WTC11 (cell line): ENCODE data around the gene MIA2. TPM values are rescaled to one million over a fixed set of nuclear protein-coding genes. Genes with fewer than 3 reads are reported as not detected.

Experiments
- ATAC-seq: fragments of 200-7000 bp; cut with Tn5 transposase; 2 replicates; pipeline ENCODE4 v1.10.0; 2021; ENCODE audit warnings: mild to moderate bottlenecking, moderate library complexity
- CTCF ChIA-PET: fragments of 300-600 bp; sonication (Branson Sonifier 250); formaldehyde crosslinking; loops from one replicate; lab custom pipeline; 2021; ENCODE audit warnings: antibody characterized with exemption; lab: Charles Lee
- POLR2A ChIA-PET: fragments of 350-600 bp; sonication (Branson Sonifier 250); formaldehyde crosslinking; loops from one replicate; lab custom pipeline; 2021; ENCODE audit warnings: antibody characterized with exemption; lab: Charles Lee
- DNase-seq: peaks from one replicate; pipeline ENCODE4 v3.0.0; 2021; ENCODE audit warnings: low spot score
- H3K27ac Mint-ChIP-seq: 2 replicates; pipeline ENCODE4 v1.8.0; 2021; ENCODE audit warnings: mixed read lengths
- H3K27me3 Mint-ChIP-seq: 2 replicates; pipeline ENCODE4 v1.8.0; 2021; ENCODE audit warnings: low read depth, mild to moderate bottlenecking, moderate library complexity, mixed read lengths
- H3K36me3 Mint-ChIP-seq: 2 replicates; pipeline ENCODE4 v1.8.0; 2021; ENCODE audit warnings: mixed read lengths
- H3K4me1 Mint-ChIP-seq: 2 replicates; pipeline ENCODE4 v1.8.0; 2022; ENCODE audit warnings: mixed read lengths
- H3K4me3 Mint-ChIP-seq: 2 replicates; pipeline ENCODE4 v1.8.0; 2021; ENCODE audit warnings: mild to moderate bottlenecking, moderate library complexity, mixed read lengths
- H3K9me3 Mint-ChIP-seq: 2 replicates; pipeline ENCODE4 v1.8.0; 2021; ENCODE audit warnings: mixed read lengths
- CBFB ChIP-seq: sonication (generic); formaldehyde crosslinking; IDR thresholded peaks from 2 replicates; pipeline ENCODE4 v1.8.1; 2022; ENCODE audit warnings: mild to moderate bottlenecking, low read depth, missing genetic modification reagents
- ELF4 ChIP-seq: sonication (generic); formaldehyde crosslinking; IDR thresholded peaks from 2 replicates; pipeline ENCODE4 v1.8.1; 2022; ENCODE audit warnings: low read depth, mild to moderate bottlenecking, moderate library complexity, missing genetic modification reagents
- EMX1 ChIP-seq: fragments of 250-450 bp; sonication (Bioruptor Pico); IDR thresholded peaks from 2 replicates; pipeline ENCODE4 v1.8.0; 2021; ENCODE audit warnings: mild to moderate bottlenecking
- GRHL2 ChIP-seq: fragments of 250-450 bp; sonication (Bioruptor Pico); IDR thresholded peaks from 2 replicates; pipeline ENCODE4 v1.8.0; 2022; ENCODE audit warnings: mild to moderate bottlenecking, moderate library complexity; ENCODE audit not compliant: insufficient replicate concordance, severe bottlenecking
- NR2C2 ChIP-seq: sonication (generic); formaldehyde crosslinking; IDR thresholded peaks from 2 replicates; pipeline ENCODE4 v1.8.0; 2022; ENCODE audit warnings: mild to moderate bottlenecking, missing genetic modification reagents
- OVOL2 ChIP-seq: fragments of 250-450 bp; sonication (Bioruptor Pico); IDR thresholded peaks from 2 replicates; pipeline ENCODE4 v1.9.0; 2021; ENCODE audit warnings: mild to moderate bottlenecking, borderline replicate concordance
- RELA ChIP-seq: sonication (generic); formaldehyde crosslinking; IDR thresholded peaks from 2 replicates; pipeline ENCODE4 v1.8.1; 2022; ENCODE audit warnings: missing genetic modification reagents, mild to moderate bottlenecking, borderline replicate concordance
- TCF7 ChIP-seq: sonication (generic); formaldehyde crosslinking; IDR thresholded peaks from 2 replicates; pipeline ENCODE4 v1.8.0; 2022; ENCODE audit warnings: mild to moderate bottlenecking, low read depth, missing genetic modification reagents, moderate library complexity
- ZNF138 ChIP-seq: sonication (generic); formaldehyde crosslinking; conservative IDR thresholded peaks from 2 replicates; pipeline ENCODE4 v1.8.1; 2022; ENCODE audit warnings: mild to moderate bottlenecking, moderate library complexity, missing genetic modification reagents
- total RNA-seq: library from RNA; stranded (reverse); gene quantifications from 3 replicates; pipeline ENCODE4 v1.2.3, GENCODE V29; 2021
- TF ChIP-seq, protein P1 (sequence below): sonication (generic); formaldehyde crosslinking; IDR thresholded peaks from 2 replicates; pipeline ENCODE4 v1.8.1; 2022; ENCODE audit warnings: mild to moderate bottlenecking, moderate library complexity, missing genetic modification reagents
- TF ChIP-seq, protein P2 (sequence below): fragments of 250-450 bp; sonication (Bioruptor Pico); conservative IDR thresholded peaks from 2 replicates; pipeline ENCODE4 v1.9.0; 2021; ENCODE audit warnings: mild to moderate bottlenecking
- TF ChIP-seq, protein P3 (sequence below): fragments of 250-450 bp; sonication (Bioruptor Pico); IDR thresholded peaks from 2 replicates; pipeline ENCODE4 v1.9.0; 2021; ENCODE audit warnings: mild to moderate bottlenecking
- TF ChIP-seq, protein P4 (sequence below): fragments of 250-450 bp; sonication (Bioruptor Pico); IDR thresholded peaks from 2 replicates; pipeline ENCODE4 v2.1.2; 2022; ENCODE audit warnings: mild to moderate bottlenecking, moderate library complexity
- TF ChIP-seq, protein P5 (sequence below): sonication (generic); formaldehyde crosslinking; IDR thresholded peaks from 2 replicates; pipeline ENCODE4 v1.8.0; 2023; ENCODE audit warnings: mild to moderate bottlenecking, missing genetic modification reagents
- TF ChIP-seq, protein P6 (sequence below): sonication (generic); formaldehyde crosslinking; IDR thresholded peaks from 2 replicates; pipeline ENCODE4 v1.8.1; 2023; ENCODE audit warnings: mild to moderate bottlenecking, missing genetic modification reagents, borderline replicate concordance

The MIA2 gene
- total RNA-seq, 1 experiment from 2014 or later, result 11.3 TPM

DNA sequence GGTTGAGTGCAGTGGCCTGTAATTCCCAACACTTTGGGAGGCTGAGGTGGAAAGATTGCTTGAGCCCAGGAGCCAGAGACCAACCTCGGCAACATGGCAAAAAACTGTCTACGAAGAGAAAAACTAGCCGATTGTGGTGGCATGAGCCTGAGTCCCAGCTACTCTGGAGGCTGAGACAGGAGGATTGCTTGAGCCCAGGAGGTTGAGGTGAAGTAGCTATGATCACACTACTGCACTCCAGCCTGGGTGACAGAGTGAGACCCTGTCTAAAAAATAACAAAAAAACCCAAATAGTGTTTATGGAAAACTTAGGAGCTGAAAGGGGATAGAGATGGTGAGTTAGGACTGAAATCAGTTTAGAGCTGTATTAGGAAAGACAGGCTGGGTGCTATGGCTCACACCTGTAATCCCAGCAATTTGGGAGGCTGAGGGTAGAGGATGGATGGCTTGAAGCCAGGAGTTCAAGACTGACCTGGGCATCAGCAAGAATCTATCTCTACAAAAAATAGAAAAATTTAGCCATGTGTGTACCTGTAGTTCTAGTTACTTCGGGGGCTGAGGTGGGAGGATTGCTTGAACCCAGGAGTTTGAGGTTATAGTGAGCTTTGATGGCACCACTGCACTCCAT lies 49.0 kb upstream of the MIA2 start (continued):
- TF ChIP-seq, protein P1, sequence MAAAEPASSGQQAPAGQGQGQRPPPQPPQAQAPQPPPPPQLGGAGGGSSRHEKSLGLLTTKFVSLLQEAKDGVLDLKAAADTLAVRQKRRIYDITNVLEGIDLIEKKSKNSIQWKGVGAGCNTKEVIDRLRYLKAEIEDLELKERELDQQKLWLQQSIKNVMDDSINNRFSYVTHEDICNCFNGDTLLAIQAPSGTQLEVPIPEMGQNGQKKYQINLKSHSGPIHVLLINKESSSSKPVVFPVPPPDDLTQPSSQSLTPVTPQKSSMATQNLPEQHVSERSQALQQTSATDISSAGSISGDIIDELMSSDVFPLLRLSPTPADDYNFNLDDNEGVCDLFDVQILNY (CRISPR knock-in tag), result no peak

DNA sequence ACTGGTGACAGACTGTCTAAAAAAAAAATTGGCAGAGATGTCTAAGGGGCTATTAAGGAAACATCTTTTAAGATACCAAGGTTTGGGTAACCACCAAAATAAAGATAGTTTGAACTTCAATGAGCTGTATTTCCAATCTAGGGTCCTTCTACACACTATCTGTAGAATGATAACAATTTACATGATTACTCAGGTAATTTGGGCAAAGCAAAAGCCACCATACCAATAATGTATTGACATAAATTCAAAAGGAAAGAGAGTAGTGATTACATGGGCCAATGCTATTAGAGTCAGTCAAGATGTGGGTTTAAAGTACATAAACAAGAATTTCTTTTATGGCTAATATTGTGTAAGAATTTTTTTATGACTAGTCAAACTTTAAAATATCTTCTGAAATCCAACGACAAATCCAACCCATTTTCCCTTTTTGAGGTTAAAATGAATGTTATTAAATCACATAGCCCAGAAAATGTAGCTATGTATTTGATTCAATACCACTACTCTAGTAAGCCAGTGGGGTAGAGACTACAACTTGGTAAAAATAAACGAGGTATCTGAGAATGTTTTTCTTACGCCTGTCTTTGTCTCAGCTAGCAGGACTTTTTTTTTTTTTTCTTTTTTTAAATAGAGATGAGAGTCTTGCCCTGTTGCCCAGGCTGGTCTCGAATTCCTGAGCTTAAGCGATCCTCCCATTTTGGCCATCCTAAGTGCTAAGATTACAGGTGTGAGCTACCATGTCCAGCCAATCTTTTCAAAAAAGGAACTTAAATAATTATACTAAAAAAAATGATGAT lies 48.3 kb upstream of the MIA2 start:
- no peak for ATAC-seq
- CTCF ChIA-PET, result interaction anchor here (1.1 kb wide), 1 partner anchor 78 kb away, joined by 3 read pairs; no protein-coding TSS in a partner anchor

DNA sequence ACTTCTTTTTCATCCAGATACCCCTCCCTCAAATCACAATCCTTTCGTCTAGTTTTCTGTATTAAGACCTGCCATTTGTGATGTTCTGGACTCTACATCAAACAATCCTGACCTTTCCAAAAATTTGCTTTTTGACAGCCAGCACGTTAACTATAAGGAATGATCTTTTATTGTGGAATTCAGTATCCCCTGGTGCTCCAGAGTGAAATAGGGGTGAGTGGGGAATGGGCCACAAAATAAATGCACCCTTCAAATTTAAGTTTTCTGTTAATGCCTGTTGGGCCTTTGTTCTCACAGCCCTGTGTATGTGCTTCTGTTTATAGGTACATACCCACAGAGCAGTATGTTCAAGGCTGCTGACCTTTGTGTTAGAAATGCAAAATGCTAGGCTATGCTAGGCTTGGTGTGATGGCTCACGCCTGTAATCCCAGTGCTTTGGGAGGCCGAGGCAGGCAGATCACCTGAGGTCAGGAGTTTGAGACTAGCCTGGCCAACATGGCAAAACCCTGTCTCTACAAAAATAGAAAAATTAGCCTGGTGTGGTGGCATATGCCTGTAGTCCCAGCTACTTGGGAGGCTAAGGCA lies 46.7 kb upstream of the MIA2 start:
- Mint-ChIP-seq H3K27me3 (no peaks in the 10 kb centered on the region), H3K4me1 (peaks cover 23% of the 10 kb centered on the region), H3K27ac (peak overlapping the region; percentile 95), H3K36me3 (peaks cover 27% of the 10 kb centered on the region), H3K4me3 (no peak overlapping the region), H3K9me3 (no peaks in the 10 kb centered on the region)
- DNase-seq (no peak), ATAC-seq (peak; percentile 8)
- CTCF ChIA-PET, result interaction anchor here (1.5 kb wide), 1 partner anchor 17 kb away, joined by 4 read pairs; the partner anchor contains the start of gene TRAPPC6B
- POLR2A ChIA-PET, result interaction anchor here (1.0 to 1.2 kb wide), 2 partner anchors 17 kb away, joined by 5 to 6 read pairs; partner anchors contain the start of gene TRAPPC6B
- TF ChIP-seq NR2C2 (CRISPR knock-in tag) (no peak), CBFB (no peak), RELA (CRISPR knock-in tag) (no peak), ZNF138 (no peak), GRHL2 (CRISPR knock-in tag) (no peak), TCF7 (CRISPR knock-in tag) (no peak), ELF4 (CRISPR knock-in tag) (no peak), OVOL2 (CRISPR knock-in tag) (no peak)
- TF ChIP-seq, protein P2, sequence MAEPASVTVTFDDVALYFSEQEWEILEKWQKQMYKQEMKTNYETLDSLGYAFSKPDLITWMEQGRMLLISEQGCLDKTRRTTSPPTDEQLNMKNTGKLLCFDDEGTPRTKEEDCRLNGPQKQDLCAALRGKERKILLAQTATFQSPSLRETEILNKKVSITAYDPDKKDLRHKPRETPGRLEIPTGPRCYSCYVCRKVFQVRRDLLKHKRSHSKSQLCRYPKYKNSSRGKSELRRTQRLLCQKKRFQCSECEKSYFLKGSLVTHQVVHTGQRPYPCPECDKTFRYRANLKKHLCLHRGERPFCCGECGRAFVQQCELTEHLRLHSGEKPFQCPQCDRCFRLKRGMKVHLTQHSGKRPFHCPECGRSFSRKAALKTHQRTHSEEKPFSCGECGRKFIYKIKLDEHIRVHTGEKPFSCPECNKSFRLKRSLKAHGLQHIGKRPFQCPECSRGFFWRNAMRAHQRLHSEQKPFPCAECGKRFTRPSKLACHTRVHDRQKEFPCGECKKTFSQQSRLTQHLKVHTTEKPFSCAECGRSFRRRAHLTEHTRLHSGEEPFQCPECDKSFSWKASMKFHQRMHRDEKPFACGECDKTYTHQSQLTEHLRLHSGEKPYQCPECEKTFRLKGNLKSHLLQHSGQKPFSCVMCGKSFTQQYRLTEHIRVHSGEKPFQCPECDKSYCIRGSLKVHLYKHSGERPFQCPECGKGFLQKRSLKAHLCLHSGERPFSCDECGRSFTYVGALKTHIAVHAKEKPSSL, result no peak
- TF ChIP-seq, protein P3, sequence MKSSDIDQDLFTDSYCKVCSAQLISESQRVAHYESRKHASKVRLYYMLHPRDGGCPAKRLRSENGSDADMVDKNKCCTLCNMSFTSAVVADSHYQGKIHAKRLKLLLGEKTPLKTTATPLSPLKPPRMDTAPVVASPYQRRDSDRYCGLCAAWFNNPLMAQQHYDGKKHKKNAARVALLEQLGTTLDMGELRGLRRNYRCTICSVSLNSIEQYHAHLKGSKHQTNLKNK (CRISPR knock-in tag), result no peak
- TF ChIP-seq, protein P4, sequence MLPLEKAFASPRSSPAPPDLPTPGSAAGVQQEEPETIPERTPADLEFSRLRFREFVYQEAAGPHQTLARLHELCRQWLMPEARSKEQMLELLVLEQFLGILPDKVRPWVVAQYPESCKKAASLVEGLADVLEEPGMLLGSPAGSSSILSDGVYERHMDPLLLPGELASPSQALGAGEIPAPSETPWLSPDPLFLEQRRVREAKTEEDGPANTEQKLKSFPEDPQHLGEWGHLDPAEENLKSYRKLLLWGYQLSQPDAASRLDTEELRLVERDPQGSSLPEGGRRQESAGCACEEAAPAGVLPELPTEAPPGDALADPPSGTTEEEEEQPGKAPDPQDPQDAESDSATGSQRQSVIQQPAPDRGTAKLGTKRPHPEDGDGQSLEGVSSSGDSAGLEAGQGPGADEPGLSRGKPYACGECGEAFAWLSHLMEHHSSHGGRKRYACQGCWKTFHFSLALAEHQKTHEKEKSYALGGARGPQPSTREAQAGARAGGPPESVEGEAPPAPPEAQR (CRISPR knock-in tag), result no peak
- TF ChIP-seq, protein P5, sequence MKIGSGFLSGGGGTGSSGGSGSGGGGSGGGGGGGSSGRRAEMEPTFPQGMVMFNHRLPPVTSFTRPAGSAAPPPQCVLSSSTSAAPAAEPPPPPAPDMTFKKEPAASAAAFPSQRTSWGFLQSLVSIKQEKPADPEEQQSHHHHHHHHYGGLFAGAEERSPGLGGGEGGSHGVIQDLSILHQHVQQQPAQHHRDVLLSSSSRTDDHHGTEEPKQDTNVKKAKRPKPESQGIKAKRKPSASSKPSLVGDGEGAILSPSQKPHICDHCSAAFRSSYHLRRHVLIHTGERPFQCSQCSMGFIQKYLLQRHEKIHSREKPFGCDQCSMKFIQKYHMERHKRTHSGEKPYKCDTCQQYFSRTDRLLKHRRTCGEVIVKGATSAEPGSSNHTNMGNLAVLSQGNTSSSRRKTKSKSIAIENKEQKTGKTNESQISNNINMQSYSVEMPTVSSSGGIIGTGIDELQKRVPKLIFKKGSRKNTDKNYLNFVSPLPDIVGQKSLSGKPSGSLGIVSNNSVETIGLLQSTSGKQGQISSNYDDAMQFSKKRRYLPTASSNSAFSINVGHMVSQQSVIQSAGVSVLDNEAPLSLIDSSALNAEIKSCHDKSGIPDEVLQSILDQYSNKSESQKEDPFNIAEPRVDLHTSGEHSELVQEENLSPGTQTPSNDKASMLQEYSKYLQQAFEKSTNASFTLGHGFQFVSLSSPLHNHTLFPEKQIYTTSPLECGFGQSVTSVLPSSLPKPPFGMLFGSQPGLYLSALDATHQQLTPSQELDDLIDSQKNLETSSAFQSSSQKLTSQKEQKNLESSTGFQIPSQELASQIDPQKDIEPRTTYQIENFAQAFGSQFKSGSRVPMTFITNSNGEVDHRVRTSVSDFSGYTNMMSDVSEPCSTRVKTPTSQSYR, result no peak

More for the DNA sequence above, 48.3 kb upstream of the MIA2 start:
- TF ChIP-seq, protein P6, sequence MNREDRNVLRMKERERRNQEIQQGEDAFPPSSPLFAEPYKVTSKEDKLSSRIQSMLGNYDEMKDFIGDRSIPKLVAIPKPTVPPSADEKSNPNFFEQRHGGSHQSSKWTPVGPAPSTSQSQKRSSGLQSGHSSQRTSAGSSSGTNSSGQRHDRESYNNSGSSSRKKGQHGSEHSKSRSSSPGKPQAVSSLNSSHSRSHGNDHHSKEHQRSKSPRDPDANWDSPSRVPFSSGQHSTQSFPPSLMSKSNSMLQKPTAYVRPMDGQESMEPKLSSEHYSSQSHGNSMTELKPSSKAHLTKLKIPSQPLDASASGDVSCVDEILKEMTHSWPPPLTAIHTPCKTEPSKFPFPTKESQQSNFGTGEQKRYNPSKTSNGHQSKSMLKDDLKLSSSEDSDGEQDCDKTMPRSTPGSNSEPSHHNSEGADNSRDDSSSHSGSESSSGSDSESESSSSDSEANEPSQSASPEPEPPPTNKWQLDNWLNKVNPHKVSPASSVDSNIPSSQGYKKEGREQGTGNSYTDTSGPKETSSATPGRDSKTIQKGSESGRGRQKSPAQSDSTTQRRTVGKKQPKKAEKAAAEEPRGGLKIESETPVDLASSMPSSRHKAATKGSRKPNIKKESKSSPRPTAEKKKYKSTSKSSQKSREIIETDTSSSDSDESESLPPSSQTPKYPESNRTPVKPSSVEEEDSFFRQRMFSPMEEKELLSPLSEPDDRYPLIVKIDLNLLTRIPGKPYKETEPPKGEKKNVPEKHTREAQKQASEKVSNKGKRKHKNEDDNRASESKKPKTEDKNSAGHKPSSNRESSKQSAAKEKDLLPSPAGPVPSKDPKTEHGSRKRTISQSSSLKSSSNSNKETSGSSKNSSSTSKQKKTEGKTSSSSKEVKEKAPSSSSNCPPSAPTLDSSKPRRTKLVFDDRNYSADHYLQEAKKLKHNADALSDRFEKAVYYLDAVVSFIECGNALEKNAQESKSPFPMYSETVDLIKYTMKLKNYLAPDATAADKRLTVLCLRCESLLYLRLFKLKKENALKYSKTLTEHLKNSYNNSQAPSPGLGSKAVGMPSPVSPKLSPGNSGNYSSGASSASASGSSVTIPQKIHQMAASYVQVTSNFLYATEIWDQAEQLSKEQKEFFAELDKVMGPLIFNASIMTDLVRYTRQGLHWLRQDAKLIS (CRISPR knock-in tag), result no peak
- 0 out of 2 replicates have a peak, but pooled peaks have one; percentile 33 for TF ChIP-seq EMX1 (CRISPR knock-in tag)
- TF ChIP-seq, all 79 proteins: peak for 1
- Mint-ChIP-seq H3K4me1 (peaks cover 23% of the 10 kb centered on the region), H3K27ac (peak overlapping the region; percentile 64), H3K36me3 (peaks cover 27% of the 10 kb centered on the region), H3K27me3 (no peaks in the 10 kb centered on the region), H3K9me3 (no peaks in the 10 kb centered on the region), H3K4me3 (no peak overlapping the region)
- POLR2A ChIA-PET, result interaction anchor here (0.6 to 2.8 kb wide), 6 partner anchors 10 to 246 kb away, joined by 3 to 11 read pairs (median 6); partner anchors contain the start of genes FBXO33, PNN and TRAPPC6B
- DNase-seq, result no peak
